HG03442 (cell line): ENCODE data around the gene ARHGEF11.

Experiments used
- ATAC-seq: cut with Tn5 transposase; IDR thresholded peaks from one replicate; pipeline ENCODE4 v1.9.1; 2021; ENCODE audit warnings: mild to moderate bottlenecking, moderate library complexity; ENCODE audit not compliant: unreplicated experiment

Gene ARHGEF11

GRCh38 chr1:156898161-156898566, 147.4 kb downstream of the ARHGEF11 start:
- no peak for ATAC-seq

GRCh38 chr1:156897078-156897825, 148.3 kb downstream of the ARHGEF11 start:
- no peak for ATAC-seq

GRCh38 chr1:156896490-156897033, 149.0 kb downstream of the ARHGEF11 start:
- no peak for ATAC-seq

GRCh38 chr1:156895927-156896326, 149.6 kb downstream of the ARHGEF11 start:
- ATAC-seq: no peak

GRCh38 chr1:156895455-156895812, 150.1 kb downstream of the ARHGEF11 start:
- no peak for ATAC-seq

- ATAC-seq: no peak
Observed at GRCh38 chr1:156894711-156895454, 150.7 kb downstream of the ARHGEF11 start.

GRCh38 chr1:156894001-156894400, 151.5 kb downstream of the ARHGEF11 start:
- no peak for ATAC-seq

GRCh38 chr1:156893048-156893953, 152.2 kb downstream of the ARHGEF11 start, which contains the start of gene PEAR1:
Gene PEAR1 (plus strand): TSS chr1:156893718. CDS start chr1:156903927, 10,209 bp downstream.
- ATAC-seq: no peak

- peak; percentile 79 for ATAC-seq
Observed at GRCh38 chr1:156892190-156893047, 153.1 kb downstream of the ARHGEF11 start.

GRCh38 chr1:156889802-156890580, 155.6 kb downstream of the ARHGEF11 start:
- no peak for ATAC-seq

- no peak for ATAC-seq
Observed at GRCh38 chr1:156887734-156888133, 157.8 kb downstream of the ARHGEF11 start.

GRCh38 chr1:156887317-156887716, 158.2 kb downstream of the ARHGEF11 start:
- no peak for ATAC-seq

- ATAC-seq: no peak
Observed at GRCh38 chr1:156886583-156887281, 158.8 kb downstream of the ARHGEF11 start.

- ATAC-seq: no peak
Observed at GRCh38 chr1:156885880-156886355, 159.6 kb downstream of the ARHGEF11 start.

- ATAC-seq: no peak
Observed at GRCh38 chr1:156885314-156885713, 160.2 kb downstream of the ARHGEF11 start.
